Smooth muscle cell (in vitro differentiated cells): ENCODE data around the gene DNM3. TPM values are rescaled to one million over a fixed set of nuclear protein-coding genes. Genes with fewer than 3 reads are reported as not detected.
A peak's percentile ranks its signal among the peaks of the same experiment; 100 is the strongest.

ENCODE experiments used
- DNase-seq: peaks from one replicate; lab custom pipeline; 2025; ENCODE audit not compliant: unreplicated experiment; lab: John Stamatoyannopoulos, UW
- H2AFZ ChIP-seq: fragments of 200-600 bp; sonication (generic); 2 replicates; pipeline ENCODE4 v1.6.0; 2016; ENCODE audit warnings: antibody characterized with exemption, low read depth, mild to moderate bottlenecking
- H3F3A ChIP-seq: fragments of 200-600 bp; sonication (generic); 2 replicates; pipeline ENCODE4 v1.6.0; 2017; ENCODE audit warnings: antibody characterized with exemption, low read depth
- H3K27ac ChIP-seq: fragments of 200-600 bp; sonication (generic); 2 replicates; pipeline ENCODE4 v1.5.1; 2016; ENCODE audit warnings: low read depth, mild to moderate bottlenecking
- H3K27me3 ChIP-seq: fragments of 200-600 bp; sonication (generic); 2 replicates; pipeline ENCODE4 v1.6.1; 2016; ENCODE audit warnings: low read depth, mild to moderate bottlenecking
- H3K36me3 ChIP-seq: fragments of 200-600 bp; sonication (generic); 2 replicates; pipeline ENCODE4 v1.5.1; 2016; ENCODE audit warnings: low read depth
- H3K4me1 ChIP-seq: fragments of 200-600 bp; sonication (generic); 2 replicates; pipeline ENCODE4 v1.5.1; 2016; ENCODE audit warnings: low read depth
- H3K4me2 ChIP-seq: fragments of 200-600 bp; sonication (generic); 2 replicates; pipeline ENCODE4 v1.6.0; 2016; ENCODE audit warnings: mild to moderate bottlenecking
- H3K4me3 ChIP-seq: fragments of 200-600 bp; sonication (generic); 2 replicates; pipeline ENCODE4 v1.5.1; 2016; ENCODE audit warnings: mild to moderate bottlenecking
- H3K79me2 ChIP-seq: fragments of 200-600 bp; sonication (generic); 2 replicates; pipeline ENCODE4 v1.6.0; 2016; ENCODE audit warnings: low read depth, mild to moderate bottlenecking
- H3K9ac ChIP-seq: fragments of 200-600 bp; sonication (generic); 2 replicates; pipeline ENCODE4 v1.6.0; 2016; ENCODE audit warnings: low read depth
- H3K9me3 ChIP-seq: fragments of 200-600 bp; sonication (generic); replicated peaks from 2 replicates; pipeline ENCODE4 v1.5.1; 2016; ENCODE audit warnings: low read depth
- H4K20me1 ChIP-seq: fragments of 200-600 bp; sonication (generic); 2 replicates; pipeline ENCODE4 v1.6.0; 2016; ENCODE audit warnings: low read depth
- CTCF ChIP-seq: fragments of 200-600 bp; sonication (generic); IDR thresholded peaks from 2 replicates; pipeline ENCODE4 v1.5.1; 2017; ENCODE audit warnings: borderline replicate concordance, mild to moderate bottlenecking, antibody characterized with exemption; ENCODE audit not compliant: insufficient read depth, poor library complexity, severe bottlenecking
- WGBS: methylation state at CpG from one replicate; pipeline ENCODE4 v1.1.7; 2016; ENCODE audit warnings: low lambda C conversion rate; 5-methylcytosine and 5-hydroxymethylcytosine counted together
- polyA plus RNA-seq: library from polyadenylated mRNA; unstranded; fragments of >200 nt; fragmentation: Nextera tagmentation; extraction: Ambion mirVana; gene quantifications from 2 replicates; pipeline ENCODE4 v1.2.1, GENCODE V29; 2016
- total RNA-seq: library from RNA; depleted of rRNA; stranded (reverse); fragments of >200 nt; gene quantifications from 2 replicates; pipeline ENCODE4 v1.2.3, GENCODE V29; 2014

DNM3 gene
- total and polyA plus RNA-seq, 2 experiments from 2014 or later = 1.7 to 3.0 TPM

DNA sequence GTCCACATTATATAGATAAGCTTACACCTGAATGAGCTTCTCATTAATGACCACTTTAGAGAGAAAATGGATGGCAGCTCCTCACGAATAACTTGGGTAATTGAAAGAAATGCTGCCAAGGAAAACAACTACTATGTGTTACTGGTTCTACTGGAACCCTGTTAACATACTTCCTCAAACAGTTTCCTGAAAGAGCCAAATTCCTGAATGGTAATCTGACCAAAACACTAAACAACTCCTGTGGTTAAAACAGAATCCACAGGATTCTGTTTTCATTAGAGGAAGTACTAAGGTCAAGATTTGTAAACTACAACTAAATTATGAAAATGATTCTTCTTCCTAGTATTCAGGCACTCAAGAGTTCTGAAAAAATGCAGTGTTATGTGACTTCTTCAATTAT lies 107.2 kb downstream of the DNM3 start:
- Histone ChIP-seq H3K27me3 (no peaks in the 10 kb centered on the region), H3K4me2 (peak overlapping the region; percentile 61), H2AFZ (no peak overlapping the region), H3F3A (no peaks in the 10 kb centered on the region), H3K27ac (no peak overlapping the region), H3K36me3 (no peaks in the 10 kb centered on the region), H3K4me3 (no peak overlapping the region), H3K9me3 (no peaks in the 10 kb centered on the region), H3K4me1 (peaks cover 7% of the 10 kb centered on the region), H3K79me2 (no peaks in the 10 kb centered on the region), H3K9ac (no peak overlapping the region), H4K20me1 (no peaks in the 10 kb centered on the region)
- no peak for DNase-seq
- WGBS = 23% methylated on average over 1 of the region's 1 CpG
- TF ChIP-seq CTCF = no peak

DNA sequence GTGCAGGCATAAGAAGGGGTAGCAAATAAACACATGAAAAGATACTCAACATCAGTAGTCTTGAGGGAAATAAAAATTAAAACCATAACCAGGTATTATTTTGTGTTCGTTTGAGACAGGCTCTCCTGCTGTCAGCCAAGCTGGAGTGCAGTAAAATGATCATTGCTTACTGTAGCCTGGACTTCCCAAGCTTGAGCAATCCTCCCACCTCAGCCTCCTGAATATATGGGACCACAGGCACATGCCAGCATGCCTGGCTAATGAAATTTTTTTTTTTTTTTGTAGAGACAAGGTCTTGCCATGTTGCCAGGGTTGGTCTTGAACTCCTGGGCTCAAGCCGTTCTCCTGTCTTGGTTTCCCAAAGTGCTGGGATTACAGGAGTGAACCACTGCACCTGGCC lies 108.0 kb downstream of the DNM3 start:
- H4K20me1 ChIP-seq = no peaks in the 10 kb centered on the region
- no peaks in the 10 kb centered on the region for H3K27me3 ChIP-seq
- no peak overlapping the region for H3K4me3 ChIP-seq
- no peaks in the 10 kb centered on the region for H3K9me3 ChIP-seq
- no peak for TF ChIP-seq CTCF
- no peak overlapping the region for H2AFZ ChIP-seq
- DNase-seq = no peak
- H3K79me2 ChIP-seq = no peaks in the 10 kb centered on the region
- H3F3A ChIP-seq = no peaks in the 10 kb centered on the region
- 91% methylated on average over 2 of the region's 2 CpGs for WGBS
- no peak overlapping the region for H3K4me2 ChIP-seq
- no peak overlapping the region for H3K27ac ChIP-seq
- H3K4me1 ChIP-seq = peaks cover 7% of the 10 kb centered on the region
- no peak overlapping the region for H3K9ac ChIP-seq
- H3K36me3 ChIP-seq = no peaks in the 10 kb centered on the region

DNA sequence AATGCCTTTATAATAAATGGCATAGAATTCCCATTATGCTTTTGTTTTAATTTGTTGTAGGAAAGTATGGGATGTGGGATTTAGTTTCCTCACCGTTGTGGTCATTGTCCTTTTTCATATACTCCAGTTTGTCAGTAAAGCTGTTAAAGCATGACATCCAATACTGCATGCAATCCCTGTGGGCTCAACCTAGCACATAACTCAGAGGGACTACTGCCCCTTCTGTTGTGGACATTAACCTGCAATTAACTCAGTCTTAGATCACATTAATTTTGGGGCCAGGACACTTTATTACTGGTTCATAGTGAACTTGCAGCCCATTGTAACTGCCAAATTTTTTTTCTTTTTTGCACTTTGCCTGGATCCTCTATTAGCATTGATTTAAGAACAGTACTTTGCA lies 112.5 kb downstream of the DNM3 start:
- Histone ChIP-seq H3K4me1 (peaks cover under 1% of the 10 kb centered on the region), H3K9ac (no peak overlapping the region), H3K4me3 (no peak overlapping the region), H3F3A (no peaks in the 10 kb centered on the region), H3K27me3 (no peaks in the 10 kb centered on the region), H3K9me3 (no peaks in the 10 kb centered on the region), H3K4me2 (no peak overlapping the region), H4K20me1 (no peaks in the 10 kb centered on the region), H2AFZ (no peak overlapping the region), H3K79me2 (no peaks in the 10 kb centered on the region), H3K27ac (no peak overlapping the region), H3K36me3 (no peaks in the 10 kb centered on the region)
- DNase-seq = no peak
- no peak for TF ChIP-seq CTCF
- 89% methylated on average over 1 of the region's 1 CpG for WGBS

DNA sequence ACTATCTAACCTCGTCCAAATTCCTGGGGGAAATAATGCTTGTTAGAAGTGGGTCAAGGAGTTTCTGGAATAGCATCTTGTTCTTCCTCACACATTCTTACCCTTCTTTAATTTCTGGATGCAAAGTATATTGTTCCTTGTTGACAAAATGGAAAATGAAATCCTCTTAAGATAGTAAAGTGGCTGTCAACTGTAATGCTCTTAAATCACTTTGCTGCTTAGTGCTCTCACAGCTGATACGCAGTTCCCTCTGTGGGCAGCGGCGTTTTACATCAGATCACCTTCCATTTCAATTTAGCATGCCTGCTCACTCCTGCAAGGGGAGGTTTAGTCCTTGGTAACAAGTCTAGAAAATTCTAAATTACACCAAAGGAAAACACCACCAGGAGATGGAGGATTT lies 113.1 kb downstream of the DNM3 start:
- H3K4me2 ChIP-seq = no peak overlapping the region
- no peaks in the 10 kb centered on the region for H3K9me3 ChIP-seq
- no peaks in the 10 kb centered on the region for H4K20me1 ChIP-seq
- no peaks in the 10 kb centered on the region for H3K79me2 ChIP-seq
- no peak for TF ChIP-seq CTCF
- H2AFZ ChIP-seq = no peak overlapping the region
- no peaks in the 10 kb centered on the region for H3F3A ChIP-seq
- H3K27ac ChIP-seq = no peak overlapping the region
- no peaks in the 10 kb centered on the region for H3K36me3 ChIP-seq
- no peak for DNase-seq
- H3K4me3 ChIP-seq = no peak overlapping the region
- no peak overlapping the region for H3K9ac ChIP-seq
- H3K27me3 ChIP-seq = no peaks in the 10 kb centered on the region
- 83% methylated on average over 4 of the region's 4 CpGs for WGBS
- no peaks in the 10 kb centered on the region for H3K4me1 ChIP-seq
